Left kidney (tissue), 2 donors: ENCODE results near the gene STAC3. TPM values are rescaled to one million over a fixed set of nuclear protein-coding genes. Genes with fewer than 3 reads are reported as not detected.

Experiments used
- DNase-seq: peaks from one replicate; pipeline ENCODE4 v3.0.0-alpha.2; 2013
- polyA plus RNA-seq: library from polyadenylated mRNA; unstranded; fragments of 120-200 nt; gene quantifications from one replicate; pipeline ENCODE4 v1.2.1, GENCODE V29; 2013; ENCODE audit not compliant: insufficient read length

Gene STAC3
- polyA plus RNA-seq, 1 donor = 9.2 TPM

DNA sequence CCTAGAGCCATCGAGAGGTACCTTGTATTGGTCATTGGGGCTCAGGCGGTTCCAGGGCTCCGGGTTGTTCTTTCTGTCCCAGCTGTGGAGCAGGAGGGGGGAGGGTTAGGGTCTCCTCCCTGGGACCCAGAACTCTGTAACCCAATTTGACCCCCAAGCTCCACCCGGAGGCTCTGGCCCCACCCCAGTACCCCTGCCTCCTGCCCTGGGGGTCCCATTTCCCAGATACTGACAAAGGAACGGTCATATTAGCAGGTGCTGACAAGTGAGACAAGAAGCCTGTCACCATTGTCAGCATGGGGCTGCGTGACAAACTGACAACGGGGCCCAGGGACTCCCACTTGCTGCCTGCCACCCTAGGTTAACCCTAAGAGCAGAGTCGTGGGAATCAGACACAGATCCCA, 15.3 kb downstream of the STAC3 start:
- no peak for DNase-seq

DNA sequence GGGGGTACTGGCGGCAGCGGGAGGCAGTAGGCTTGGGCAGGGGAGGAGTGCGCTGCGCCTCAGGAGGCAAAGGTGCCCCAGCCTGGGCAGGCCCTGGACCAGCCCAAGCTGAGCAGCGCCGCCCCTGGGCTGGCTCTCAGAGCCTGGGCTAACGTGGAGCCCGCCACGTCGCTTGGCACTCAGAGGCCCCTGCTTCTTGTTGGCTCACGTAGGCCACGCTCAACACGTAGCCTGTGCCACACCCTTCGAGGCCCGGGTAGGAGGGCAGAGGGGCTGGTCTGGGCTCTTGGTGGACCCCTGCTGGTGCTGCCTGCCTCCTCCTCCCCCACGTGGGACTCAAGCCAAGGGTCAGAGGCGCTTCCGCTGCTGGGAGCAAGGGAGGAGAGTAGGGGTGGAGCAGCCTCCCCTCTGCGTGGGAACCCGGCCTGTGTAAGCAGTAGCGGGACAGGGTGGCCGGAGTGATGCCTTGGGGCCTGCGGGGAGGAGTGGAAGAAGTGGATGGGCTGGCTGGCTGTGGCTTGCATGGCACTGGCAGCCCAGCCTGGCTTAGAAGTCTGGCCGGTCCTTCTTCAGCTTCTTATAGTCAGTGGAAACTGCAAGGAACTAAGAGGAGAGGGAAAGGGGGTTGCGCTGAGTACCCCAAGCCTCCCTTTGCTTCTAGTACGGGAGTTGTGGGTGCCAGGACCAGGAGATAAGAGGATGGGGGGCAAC, 15.8 kb downstream of the STAC3 start:
- DNase-seq = peak; percentile 68

DNA sequence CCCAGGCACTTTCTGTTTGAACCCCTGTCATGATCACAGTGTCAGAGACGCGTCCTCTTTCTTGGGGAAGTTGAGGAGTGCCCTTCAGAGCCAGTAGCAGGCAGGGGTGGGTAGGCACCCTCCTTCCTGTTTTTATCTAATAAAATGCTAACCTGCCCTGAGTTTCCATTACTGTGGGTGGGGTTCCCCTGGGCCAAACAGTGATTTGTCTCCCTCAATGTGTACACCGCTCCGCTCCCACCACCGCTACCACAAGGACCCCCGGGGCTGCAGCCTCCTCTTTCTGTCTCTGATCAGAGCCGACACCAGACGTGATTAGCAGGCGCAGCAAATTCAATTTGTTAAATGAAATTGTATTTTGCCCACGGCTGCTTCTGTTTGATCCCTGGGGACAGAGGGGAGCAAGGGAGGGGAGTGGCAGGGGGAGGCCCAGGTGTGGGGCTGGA, 16.4 kb downstream of the STAC3 start:
- DNase-seq = no peak

DNA sequence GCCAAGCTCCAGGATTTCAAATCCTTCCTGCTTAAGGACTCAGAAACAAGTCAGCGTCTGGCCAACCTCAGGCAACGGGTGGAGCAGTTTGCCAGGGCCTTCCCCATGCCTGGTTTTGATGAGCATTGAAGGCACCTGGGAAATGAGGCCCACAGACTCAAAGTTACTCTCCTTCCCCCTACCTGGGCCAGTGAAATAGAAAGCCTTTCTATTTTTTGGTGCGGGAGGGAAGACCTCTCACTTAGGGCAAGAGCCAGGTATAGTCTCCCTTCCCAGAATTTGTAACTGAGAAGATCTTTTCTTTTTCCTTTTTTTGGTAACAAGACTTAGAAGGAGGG, 16.8 kb downstream of the STAC3 start:
- no peak for DNase-seq

DNA sequence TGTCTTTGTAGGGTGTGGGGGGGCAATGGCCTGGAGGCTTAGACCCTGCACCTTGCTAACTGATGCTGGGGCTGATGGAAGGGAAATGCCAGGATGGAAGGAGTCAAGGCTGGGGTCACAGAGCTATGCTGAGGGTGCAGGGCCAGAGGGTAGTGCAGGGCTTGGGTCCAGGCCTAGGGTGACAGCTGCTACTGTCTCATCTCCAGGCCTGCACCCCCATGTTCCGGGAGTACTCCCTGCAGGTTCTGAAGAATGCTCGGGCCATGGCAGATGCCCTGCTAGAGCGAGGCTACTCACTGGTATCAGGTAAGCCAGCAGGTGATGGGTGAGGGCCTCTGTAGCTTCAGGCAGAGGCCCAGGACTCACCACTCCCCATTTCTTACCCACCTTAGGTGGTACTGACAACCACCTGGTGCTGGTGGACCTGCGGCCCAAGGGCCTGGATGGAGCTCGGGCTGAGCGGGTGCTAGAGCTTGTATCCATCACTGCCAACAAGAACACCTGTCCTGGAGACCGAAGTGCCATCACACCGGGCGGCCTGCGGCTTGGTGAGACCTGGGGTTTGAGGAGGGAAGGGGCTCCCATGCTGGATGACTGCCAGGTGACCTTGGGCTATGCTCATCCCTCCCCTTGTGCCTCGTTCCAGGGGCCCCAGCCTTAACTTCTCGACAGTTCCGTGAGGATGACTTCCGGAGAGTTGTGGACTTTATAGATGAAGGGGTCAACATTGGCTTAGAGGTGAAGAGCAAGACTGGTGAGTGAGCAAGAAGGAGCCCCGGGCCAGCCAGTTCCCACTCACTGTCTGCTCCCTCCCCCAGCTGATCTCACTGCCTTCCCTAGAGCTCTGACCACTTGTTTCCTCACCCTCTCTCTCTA, 17.4 kb downstream of the STAC3 start:
- DNase-seq = no peak

DNA sequence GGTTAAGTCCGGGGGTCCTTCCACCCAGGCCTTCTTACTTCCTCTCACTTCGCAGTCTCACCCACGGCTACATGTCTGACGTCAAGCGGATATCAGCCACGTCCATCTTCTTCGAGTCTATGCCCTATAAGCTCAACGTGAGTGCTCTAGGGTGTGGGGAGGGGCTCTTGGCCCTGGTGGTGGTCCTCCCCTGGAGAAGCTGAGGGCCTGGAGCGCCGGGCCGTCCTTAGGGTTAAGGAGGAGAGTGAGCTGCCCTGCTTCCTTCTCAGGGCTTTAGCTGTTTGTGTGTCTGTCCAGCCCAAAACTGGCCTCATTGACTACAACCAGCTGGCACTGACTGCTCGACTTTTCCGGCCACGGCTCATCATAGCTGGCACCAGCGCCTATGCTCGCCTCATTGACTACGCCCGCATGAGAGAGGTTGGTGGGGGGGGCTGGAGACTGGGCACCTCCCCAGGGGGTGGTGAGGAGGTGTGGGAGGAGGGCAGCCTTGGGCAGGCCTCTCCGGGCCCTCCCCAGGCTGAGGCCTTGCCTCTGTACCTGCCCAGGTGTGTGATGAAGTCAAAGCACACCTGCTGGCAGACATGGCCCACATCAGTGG, 18.7 kb downstream of the STAC3 start:
- no peak for DNase-seq

GRCh38 chr12:57231276-57232021, 19.5 kb downstream of the STAC3 start:
- no peak for DNase-seq

DNA sequence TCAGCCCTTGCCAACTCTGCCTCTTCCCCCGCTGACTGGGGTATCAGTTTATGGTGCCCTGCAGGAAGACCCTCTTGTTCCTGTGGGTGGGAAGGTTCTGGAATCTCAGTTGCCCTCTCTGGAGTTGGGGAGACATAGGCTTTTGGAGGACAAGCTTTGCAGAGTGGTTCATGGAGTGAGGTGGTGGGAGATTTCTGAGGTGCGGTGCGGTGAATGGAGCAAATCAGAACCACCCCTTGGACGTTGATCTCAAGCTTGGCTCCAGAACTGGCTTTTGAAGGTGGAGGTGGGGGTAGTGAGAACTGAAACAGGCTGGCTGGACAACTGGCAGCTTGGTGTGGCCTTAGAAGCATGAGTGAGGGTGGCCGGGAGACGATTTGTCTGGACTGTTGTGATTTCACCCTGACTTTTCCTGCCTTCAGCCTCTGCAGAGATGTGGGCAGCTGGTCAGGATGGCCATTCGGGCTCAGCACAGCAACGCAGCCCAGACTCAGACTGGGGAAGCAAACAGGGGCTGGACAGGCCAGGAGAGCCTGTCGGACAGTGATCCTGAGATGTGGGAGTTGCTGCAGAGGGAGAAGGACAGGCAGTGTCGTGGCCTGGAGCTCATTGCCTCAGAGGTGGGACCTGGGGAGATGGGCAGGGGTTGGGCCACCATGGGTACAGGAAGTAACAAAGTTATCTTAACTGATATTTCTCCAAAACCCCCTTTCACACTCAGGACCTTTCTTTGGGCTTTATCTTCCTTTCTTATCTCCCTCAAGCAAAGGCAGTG, 20.4 kb downstream of the STAC3 start:
- no peak for DNase-seq

DNA sequence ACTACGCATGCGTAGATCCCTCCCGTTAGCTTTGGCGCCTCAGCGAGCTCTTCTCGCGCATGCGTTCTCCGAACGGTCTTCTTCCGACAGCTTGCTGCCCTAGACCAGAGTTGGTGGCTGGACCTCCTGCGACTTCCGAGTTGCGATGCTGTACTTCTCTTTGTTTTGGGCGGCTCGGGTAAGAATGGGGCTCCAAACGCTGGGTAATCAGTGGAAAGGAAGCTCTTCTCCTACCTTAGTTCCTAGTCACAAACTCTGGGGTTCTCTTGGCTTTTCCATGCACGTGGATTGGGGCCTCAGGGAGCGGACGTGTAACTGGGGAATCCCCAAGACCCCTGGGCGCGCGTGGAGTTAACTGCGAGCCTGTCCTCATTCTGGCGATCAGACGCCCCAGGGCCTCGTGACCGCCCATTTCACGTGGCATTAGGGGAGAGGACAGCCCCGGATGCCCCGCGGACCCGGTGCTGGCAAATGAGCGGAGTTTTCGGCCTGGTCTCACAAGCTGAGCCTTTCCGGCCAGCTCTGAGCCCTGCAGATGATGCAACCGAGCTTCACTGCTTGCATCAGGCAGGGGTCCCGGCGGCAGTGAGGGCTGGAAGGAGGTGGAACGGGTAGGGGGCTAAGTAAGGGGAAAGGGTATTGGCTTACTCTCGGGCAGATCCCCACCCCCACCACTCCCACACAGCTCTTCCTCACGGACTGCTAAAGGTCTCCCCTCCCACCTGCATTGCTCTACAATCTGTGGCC, 21.2 kb downstream of the STAC3 start, which contains the start of gene SHMT2:
SHMT2 (plus strand) TSS at position 78 of the 747 bp plus-strand sequence; CDS start at position 146, 68 bp downstream.
- DNase-seq = peak; percentile 95

DNA sequence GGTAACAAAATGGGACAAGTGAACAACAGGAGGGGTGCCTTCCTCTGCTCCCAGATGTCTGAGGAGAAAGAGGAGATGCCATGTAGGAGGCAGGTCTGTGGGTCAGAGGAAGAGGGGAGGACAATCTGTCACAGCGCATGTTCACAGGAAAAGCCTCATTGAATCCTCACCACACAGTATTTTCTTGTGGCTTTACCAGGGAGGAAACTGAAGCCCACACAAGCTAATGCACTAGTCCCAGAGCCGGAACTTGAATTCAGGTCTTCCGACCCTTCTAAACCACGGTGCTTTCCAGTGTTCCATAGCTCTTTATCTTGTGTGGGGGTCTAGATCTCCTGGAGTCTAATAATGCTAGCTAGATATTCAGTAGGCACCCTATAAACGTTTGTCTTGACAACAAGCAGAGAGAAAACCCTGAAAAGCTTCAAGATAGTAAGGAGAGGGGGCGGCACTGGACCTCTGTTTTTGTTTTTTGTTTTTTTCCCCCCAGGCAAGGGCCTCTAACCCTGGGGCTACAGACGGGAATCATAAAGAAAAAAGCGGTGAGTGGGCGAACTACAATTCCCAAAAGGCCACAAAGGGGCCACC, 21.8 kb downstream of the STAC3 start:
- no peak for DNase-seq

- DNase-seq = no peak
Measured at GRCh38 chr12:57227315-57228115, 23.5 kb downstream of the STAC3 start.

DNA sequence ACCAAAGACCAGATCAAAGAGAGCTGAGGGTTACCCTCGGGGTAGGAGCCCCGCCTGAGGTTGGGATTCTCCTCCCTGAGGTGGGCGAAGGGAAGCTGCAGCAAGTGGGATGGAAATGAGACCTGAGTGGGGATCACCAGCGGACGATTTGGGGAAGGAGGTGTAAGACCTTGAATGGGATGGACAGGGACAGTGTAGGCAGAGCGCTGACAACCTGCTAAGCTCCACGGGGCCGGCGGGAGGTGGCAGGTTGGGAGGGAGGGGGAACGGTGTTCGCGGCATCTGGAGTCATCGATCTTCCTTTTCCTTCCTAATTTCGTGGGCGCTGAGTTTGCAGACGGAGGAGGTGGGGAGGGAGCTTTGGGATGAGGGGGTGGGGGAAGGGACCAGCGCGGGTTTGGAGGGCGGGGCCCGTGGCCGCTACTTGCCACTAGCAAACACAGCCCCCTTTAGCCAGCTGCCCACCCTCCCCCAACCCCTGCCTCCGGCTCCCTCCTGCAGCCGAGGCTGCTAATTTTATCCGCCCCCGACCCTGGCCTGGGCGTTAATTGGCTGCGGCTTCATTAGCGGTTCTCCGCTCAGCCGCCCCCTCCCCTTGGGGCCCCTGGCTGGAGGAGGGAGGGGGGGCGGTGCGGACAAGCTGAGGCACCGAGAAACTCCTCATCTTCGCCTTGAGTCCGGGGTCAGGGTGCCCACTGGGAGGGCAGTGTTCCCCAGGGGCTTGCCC, 24.2 kb downstream of the STAC3 start:
- no peak for DNase-seq

DNA sequence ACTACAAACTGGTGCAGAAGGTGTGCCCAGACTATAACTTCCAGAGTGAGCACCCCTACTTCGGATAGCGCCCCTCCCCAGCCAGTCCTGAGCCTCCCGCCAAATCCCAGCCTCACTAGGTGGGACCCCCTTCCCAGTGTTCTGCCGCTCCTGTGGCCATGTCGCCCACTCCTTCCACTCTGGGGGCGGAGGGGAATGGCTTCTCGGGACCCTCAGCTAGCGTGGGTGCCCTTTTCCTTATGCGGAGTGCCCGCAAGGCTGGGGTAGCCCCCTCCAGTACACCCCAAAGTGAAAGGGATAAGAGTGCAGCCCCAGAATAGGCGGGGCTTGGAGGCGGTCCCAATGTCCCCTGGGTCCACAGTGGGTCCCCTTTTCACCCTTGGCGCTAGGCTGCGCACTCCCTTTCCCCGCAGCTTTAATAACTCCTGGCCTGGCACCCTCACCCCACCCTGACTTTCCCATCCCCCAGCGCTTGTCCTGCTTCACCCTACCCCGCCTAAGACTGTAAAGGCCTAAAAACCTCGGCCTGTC, 25.2 kb downstream of the STAC3 start:
- DNase-seq = no peak

GRCh38 chr12:57224973-57225679, 25.9 kb downstream of the STAC3 start:
- DNase-seq = no peak

GRCh38 chr12:57224278-57224972, 26.6 kb downstream of the STAC3 start:
- DNase-seq = no peak

DNA sequence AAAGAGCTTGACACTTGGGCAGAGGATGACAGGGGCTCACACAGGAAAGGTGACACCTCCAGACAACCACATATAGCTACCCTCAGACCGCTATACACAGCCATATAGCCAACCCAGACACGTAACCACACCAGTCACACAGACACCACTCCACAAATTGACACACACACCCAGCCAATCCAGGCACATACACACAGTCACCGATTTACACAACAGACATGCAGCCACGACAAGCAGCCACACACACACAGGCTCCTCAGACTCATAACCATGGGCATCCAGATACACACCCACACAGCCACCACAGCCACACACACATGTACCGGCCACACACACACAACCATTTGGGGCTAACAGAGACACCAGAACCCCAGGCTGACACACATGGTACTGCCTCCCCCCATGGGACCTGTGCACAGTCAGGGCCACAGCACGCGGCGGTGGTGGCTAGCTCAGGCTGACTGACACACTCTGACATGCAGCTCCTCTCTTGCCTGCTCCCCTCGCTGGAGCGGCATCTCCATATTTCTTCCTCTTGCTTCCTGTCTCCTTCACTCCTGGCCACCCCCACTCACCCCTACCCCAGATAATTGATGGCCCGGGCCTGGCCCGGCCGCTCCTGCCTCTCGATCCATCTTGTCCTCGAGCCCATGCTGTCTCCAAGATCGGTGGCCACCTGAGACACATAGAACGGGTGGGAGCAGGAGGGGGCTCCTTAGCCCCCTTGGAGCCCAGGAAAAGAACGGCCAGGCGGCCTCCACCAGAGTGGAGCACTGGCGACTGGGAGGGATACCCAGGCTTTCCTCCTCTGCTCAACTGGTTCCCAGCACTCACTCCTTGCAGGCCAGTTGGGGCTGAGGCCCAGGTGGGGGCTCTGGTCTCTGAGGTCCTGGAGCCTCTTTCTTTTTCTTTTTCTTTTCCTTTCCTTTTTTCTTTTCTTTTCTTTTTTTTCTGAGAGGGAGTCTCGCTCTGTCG, 27.5 kb downstream of the STAC3 start:
- DNase-seq = no peak
